Stimulated activated CD4-positive, alpha-beta T cell treated with anti-CD3 and anti-CD28 coated beads, Interleukin-15, amount 100 ng/mL, for 1 hour (primary cell): Measurements from ENCODE around the gene TTLL11.

Source experiments
- DNase-seq, 2 donors: peaks; one replicate each; pipeline ENCODE4 v3.0.0-alpha.2; 2020; ENCODE audit warnings: low read depth in 1 of 2, low spot score in 1 of 2

Gene TTLL11

DNA sequence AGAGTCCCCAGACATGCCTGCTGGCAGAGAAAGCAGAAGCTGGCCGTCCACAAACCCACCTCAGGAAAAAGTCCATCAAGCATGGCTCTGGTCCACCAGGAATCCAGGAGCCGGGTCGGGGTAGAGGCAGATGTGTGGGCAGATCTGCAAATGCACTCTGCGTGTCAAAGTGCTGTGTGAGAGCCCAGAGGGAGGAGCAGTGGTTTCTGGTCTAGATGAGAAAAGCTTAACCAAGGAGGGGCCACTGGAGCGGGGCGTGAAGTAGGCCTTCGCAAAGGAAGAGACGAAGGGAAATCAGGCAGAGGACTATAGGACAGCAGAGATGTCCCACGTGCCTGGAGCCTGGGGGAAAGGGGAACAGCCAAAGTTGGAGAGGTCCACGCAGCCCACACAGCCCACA, 40.0 kb downstream of the TTLL11 start:
- DNase-seq: no peak

DNA sequence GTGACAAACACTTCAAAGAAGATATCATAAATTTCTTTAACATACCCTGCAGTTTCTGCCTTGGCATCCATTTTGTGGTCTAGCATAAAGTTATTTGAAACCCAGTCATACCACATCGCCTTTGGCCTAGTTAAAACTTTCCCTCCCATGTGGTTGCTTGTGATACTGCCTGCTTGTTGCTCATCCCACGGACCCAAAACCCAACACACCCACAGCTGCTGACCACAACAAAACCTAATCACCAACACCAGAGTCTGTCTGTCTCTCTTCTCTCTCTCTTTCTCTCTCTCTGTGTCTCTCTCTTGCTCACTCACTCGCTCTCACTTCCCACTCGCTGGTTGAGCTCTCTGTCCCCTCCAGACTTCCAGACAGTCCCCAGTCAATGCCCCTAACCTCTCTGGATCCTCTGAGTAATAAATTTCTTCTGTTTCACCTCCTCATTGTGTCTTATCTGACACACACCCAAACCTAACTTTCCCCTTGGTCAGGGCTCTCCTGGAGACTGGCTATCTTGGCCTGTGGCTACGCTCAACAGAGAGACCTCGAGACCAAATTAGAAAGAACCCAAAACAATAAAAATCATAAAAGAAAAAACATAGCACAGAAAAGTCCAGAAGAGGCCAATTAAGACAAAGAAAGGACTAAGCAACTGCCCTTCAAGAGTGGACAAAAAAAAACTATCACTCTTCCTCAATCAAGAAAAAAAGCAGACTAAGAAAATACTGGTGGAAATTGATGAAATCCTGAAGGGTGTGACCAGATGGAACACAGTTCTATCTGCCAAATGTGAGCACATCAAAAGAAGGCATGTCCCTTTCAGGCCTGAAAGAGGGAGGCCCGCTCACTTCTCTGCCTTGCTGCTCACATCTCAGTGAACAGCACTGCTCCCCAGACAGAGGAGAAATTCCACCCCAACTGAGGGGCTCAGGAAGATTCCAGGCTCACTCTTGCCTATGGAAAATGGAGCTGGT, 41.5 kb downstream of the TTLL11 start:
- DNase-seq: no peak

DNA sequence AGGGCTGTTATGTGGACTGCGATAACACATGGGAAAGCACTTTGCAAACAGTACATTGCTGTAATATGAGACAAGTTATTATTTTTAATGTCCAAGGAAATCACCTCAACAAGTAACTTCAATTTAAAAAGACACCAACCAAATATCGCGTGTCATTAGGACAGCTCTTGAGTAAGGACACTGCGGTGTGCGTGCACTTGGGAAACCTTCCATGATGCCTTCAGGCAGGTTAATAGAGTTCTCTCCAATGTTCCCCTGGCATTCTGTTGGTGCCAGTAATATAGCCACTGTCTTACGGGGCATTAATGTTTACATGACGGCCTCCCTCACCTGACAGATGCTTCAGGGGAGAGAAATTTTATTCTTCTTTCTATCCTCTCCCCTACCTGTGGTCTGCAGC, 42.9 kb downstream of the TTLL11 start:
- DNase-seq: no peak

DNA sequence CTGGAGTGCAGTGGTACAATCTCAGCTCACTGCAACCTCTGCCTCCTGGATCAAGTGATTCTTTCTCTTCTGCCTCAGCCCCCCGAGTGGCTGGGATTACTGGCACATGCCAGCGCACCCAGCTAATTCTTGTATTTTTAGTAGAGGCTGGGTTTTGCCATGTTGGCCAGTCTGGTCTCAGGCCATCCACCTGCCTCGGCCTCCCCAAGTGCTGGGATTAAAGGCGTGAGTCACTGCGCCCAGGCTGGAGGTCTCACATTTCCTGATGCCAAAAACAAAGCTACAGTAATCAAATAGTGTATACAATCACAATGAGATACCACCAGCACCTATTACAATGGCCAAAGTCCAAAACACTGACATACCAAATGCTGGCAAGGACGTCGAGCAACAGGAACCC, 51.1 kb downstream of the TTLL11 start:
- no peak for DNase-seq

DNA sequence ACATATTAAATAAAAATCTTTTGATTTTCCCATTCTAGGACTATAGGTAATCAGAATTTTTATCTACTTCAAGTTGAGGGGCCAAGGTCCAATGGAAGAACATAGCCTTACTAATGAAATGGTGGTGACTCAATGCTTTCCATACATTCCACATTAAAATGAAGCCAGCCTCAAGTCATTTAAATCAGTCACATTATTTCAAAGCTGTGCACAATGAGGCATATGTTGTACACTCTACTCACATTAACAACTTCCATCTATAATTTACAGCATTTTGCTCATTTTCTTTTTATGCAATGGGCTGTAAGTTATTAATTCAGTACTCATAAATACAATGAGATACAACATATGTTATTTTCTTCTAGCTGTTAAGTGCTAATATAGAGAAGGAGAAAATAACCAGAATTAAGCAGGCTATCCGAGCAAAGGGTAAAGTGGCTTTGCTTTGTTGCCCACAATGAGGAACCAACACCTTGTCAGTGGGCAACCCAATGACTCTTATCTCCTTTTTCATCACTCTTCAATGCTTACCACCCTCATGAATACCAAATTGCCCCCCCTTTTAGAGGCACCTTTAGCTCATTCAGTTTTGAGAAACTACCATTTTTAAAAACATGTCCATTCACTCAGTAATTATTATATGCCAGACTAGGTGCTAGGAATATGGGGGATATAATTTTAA, 52.4 kb downstream of the TTLL11 start:
- no peak for DNase-seq

DNA sequence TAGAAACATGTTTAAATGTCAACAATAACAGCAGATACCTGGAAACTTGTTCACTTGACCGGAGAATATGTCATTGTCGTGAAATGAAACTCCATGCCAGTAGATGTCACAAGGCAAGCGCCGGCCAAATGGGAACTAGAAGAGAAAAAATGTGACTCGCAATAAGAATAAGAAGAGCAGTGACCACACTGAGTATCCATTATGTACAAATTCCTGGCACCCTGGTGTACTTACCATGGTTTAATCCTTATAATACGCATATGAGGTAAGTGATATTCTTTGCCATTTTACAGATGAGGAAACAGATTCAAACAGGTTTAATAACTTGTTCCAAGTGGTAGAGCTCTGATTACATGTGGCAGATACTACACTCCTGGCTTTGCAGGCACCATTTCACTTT, 53.9 kb downstream of the TTLL11 start:
- DNase-seq: no peak

DNA sequence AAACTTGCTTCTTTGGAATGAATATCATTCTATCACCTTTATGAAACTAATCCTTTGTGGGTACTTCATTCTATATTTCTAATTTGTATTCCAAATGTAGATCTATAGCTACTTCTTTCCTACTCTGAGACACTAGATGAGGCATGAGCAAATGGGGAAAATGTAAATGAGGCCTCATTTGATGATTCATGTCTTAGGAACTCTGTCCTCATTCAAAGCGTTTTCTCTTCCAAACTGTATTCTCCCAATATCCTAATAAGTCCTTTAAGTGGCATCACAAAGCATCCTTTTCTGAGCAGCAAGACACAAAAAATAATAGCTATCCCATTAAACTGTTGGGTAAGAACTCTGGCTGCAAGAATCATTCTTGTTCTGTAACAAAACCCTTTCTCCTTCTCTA, 56.1 kb downstream of the TTLL11 start:
- no peak for DNase-seq

DNA sequence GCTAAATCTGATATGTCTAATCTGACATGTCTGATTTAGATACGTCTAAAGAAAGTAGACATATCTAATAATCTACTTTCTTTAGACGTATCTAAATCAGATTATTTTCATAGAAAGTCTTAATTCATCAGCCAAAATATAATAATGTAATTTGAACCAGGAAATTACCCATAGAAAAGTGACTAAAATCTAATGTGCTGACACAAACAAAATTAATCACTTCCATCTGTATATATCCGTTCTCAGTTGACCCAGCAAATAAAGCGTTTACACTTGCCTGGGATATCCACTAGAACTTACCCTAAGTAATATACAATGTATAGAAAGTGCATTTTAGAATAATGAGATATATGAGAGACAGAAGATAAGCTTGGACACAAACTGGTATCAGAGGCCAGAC, 56.7 kb downstream of the TTLL11 start:
- DNase-seq: no peak

DNA sequence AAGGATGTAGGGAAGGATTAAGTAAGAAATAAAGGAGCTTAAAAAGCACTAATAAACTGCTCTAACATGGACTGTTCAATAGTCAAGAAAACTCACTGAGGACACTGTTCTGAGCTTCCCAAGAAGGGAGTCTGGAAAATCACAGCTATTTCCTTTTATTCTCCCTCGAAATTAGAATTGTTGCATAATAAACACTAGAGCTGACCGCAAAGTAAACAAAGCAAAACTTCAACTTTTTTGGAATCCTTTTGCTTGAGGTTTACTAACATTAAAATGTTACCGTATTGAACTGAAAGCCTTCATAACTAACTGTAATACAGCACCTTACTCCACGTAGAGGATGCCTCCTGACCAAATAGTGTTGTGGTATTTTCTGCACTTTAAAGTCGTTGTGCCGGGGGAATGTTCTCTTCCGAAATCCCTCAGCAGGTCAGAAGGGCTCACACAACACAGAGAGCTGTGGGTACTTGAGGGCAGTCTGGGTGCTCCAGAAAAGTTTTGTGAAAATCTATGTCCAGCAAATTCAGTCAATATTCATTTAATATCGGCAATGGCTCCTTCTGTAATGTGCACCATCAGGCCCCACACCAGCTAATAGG, 59.2 kb downstream of the TTLL11 start:
- DNase-seq: no peak

DNA sequence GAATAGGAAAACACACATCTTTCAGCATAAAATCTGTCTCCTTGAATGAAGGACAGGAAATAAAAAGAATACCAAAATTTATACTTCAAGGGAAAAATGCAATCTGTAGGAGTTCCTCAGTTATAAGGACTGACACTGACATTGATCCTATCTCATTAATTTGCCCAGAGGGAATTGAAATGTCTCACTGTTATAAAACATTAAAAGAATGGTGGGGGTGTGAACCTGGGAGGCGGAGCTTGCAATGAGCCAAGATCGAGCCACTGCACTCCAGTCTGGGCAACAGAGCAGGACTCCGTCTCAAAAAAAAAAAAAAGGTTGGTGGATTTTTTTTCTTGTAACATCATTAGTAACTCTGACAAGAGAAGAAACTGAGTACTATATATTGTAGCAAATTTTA, 60.8 kb downstream of the TTLL11 start:
- no peak for DNase-seq

DNA sequence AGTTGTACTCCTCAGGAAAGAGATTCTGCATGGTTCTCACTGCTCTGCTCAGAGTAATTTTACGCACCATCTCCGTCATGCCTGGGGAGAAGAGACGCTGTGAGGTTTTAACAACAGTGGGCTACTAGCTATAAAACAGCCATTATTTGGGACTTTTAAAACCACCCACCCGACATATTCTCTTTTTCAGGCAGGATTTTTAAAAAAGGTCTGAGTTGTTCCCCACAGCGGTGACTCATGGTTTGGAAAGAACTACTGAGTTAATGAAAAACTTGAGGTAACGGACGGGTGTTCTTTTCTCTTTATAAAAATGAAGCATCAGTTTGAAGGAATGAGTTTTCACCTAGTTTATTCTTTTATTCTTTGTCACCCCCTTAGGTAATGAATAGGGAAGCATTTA, 61.3 kb downstream of the TTLL11 start:
- DNase-seq: no peak

DNA sequence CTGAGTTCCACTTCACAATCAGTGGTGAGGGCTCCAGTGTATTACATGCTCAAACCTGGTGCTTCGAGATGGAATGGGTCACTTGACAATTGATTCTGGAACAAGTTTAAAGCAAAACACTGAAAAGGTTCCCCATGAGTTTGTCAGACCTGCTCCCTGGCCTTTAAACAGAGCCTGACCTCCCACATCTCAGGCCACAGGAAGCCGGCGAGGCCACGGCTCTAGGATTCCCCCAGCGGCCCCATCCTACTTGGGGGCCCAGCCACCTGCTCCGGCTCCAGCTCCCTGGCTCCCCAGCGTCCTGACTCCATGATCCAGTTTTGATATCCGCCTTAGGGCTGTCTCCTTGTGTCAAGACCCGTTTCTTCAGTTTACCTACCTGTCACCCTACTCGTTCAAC, 62.0 kb downstream of the TTLL11 start:
- no peak for DNase-seq

DNA sequence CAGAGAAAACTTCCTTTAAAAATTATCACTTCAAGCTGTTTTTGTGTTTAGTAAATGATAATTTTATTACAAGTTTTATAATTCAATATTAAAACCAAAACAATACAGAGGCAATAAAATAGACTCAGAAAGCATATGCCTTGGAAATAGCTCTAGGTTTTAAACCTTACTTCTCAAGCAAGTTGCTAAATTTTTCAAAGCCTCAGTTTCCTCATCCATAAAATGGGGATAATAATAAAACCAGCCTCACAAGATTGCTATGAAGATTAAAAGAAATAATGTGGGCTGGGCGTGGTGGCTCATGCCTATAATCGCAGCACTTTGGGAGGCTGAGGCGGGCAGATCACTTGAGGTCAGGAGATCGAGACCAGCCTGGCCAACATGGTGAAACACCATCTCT, 62.8 kb downstream of the TTLL11 start:
- DNase-seq: no peak

DNA sequence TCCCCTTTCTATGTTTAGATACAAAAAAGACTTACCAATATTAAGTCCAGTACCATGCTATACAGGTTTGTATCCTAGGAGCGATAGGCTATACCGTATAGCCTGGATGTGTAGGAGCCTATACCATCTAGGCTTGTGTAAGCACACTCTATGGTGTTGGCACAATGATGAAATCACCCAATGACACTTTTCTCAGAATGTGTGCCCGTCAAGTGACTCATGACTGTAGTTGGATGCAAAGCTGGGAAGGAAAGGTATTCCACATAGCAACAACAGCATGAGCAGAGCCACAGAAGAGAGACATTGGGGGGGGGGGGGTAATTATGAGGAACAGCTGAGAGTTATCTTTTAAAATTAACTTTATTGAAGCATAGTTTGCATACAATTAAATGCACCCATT, 63.2 kb downstream of the TTLL11 start:
- DNase-seq: no peak

DNA sequence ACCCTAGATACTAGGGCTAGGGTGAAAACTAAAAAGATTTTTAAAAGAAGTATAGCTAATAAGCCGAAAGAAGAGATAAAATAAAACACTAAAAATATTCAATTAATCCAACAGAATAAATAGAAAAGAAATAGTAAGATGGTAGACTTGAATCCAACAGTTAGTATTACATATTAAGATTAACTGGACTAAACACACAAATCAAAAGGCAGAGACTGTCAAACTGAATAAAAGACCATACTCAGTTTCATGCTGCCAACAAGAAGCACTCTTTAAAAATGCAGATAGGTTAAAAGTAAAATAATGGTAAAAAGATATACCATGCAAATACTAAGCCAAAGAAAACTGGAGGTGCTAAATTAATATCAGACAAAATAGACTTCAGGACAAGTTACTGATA, 65.0 kb downstream of the TTLL11 start:
- DNase-seq: no peak

DNA sequence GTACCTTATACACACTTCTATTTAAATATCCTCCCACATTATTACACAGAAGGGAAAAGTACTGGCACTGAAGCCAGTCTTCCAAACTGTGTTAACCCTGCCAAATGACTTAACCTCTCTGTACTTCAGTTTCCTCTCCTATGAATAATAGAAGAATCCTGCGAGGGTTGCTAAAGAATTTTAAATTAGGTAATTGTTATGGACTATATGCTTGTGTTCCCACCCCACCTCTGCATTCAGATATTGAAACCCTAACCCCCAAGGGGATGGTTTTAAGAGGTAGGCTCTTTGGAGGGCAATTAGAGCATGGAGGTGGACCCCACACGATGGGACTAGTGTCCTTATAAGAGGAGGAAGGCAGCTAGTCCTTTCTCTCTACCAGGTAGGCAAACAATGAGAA, 72.7 kb downstream of the TTLL11 start:
- DNase-seq: no peak

DNA sequence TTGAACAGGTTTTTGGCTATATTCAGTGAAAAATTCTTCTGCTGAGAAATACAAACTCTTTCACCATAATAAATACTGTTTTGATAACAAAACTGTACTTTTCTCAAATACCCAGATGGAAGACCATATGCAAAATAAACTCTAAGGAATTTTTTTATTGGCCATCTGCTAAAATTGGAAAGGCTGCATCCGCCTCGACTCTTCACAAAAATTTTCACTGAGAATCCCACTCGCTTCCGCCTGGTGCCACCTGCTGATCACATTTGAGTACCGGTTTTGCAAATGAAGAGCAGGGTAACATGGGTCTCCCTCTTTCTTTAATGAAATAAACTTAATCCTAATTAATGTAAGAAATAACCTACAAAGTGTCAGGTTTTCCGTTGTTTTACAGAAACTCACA, 76.4 kb downstream of the TTLL11 start:
- no peak for DNase-seq

DNA sequence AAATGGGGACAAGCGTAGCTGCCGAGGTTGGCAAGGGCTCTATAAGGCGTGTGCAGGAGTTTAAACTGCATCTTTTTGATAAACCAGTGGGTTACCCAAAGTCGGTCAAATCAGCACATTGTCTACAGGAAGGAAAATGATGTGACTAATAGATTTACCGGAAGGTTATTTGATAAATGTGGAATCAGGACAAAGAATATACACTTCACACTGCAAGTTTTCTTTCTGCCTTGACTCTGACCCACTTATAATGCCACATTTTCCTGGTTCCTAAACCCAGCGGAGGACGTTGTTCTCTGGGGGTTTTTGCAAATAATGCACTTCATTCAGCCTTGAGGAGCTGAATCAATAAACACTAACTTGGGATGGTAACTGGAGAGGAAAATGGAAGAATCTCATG, 76.8 kb downstream of the TTLL11 start:
- DNase-seq: no peak

DNA sequence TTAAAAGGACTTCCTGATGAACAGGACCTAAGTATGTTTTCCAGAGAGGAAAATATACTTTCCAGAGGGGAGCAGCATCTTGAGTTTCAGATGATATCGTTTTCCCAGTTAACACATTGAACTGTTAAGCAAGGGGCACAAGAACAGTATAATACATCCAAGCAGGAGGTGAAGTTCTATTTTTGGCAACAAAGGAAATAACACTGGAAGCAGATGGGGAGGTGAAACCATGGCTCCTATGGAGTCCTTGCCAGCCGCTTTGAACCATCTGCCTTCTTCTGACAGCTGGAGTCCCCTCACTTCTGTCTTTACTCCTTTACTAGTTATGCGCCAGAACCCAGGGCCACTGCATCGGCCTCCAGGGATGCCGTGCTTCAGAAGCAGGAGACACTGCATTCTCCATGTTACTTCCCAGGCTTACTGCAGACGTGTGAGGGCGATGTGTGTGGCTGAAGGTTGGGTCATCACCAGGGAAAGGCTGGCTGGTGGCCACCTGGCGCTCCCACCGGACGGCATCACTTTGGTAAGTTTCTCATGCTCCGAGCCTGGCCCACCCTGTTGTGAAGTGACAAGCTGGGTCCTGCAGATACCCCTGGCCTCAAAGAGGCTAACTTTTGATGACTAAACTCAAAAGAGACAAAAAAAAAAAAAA, 77.8 kb downstream of the TTLL11 start:
- no peak for DNase-seq

DNA sequence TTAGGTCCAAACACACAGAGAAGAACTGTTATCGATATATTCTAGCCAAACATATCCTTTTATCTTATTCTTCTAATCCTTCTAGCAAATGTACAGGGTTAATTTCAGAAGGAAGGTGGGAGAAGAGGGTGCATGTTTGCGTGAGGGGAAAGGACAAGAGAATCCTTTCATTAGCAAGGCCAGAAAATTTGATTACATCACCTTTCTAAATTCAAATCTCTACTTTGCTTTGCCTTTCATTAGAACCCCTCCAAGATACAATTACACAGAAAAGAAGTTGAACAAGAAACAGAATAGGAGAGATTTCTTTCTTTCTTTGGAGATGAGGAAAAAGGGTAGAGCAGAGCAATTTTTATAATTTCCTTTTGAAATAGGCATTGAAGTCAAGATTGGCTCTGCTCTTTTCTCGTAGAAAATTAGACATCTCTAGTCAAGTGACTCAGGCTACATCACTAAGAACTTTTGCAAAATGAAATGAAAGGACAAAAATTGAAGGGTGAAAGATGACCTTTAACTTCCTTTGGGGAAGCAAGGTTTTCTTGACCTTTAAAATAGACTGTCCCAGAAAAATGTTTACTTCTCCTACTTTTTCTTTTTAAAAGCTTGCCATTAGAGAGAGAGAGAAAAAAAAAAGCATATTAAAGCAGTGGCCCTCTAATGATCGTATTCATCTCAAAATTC, 81.2 kb downstream of the TTLL11 start:
- no peak for DNase-seq

DNA sequence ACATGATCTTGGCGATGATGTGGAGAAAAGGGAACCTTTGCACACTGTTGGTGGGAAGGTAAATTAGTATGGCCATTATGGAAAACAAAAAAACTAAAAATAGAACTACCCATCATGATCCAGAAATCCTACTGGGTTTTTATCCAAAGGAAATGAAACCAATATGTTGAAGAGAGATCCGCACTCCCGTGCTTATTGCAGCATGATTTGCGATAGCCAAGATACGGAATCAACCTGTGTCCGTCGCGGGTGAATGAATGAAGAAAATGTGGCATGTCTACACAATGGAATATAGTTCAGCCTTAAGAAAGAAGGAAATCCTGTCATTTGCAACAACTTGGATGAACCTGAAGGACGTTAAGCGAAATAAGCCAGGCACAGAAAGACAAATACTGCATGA, 84.5 kb downstream of the TTLL11 start:
- no peak for DNase-seq
